GM12878 (cell line): ENCODE measurements around the gene PRKAG2. TPM values are rescaled to one million over a fixed set of nuclear protein-coding genes. Genes with fewer than 3 reads are reported as not detected.

Source experiments
- ASH2L ChIP-seq: fragments of 300-600, 200-600 bp; sonication (generic); IDR thresholded peaks from 2 replicates; pipeline ENCODE4 v1.6.1; 2017; ENCODE audit warnings: low read depth, mild to moderate bottlenecking, borderline replicate concordance
- BHLHE40 ChIP-seq, 2 experiments: fragments of 450-650 bp in 1 of 2; IDR thresholded peaks; 2 replicates each; pipeline ENCODE4 v1.6.1; 2011 to 2017; ENCODE audit warnings: low read depth in 2 of 2, borderline replicate concordance in 1 of 2, improper control_type of control experiment in 1 of 2, low read length in 1 of 2, mild to moderate bottlenecking in 1 of 2
- CHD4 ChIP-seq: fragments of 200-600 bp; sonication (generic); IDR thresholded peaks from 2 replicates; pipeline ENCODE4 v1.6.1; 2016; ENCODE audit warnings: mild to moderate bottlenecking
- E2F4 ChIP-seq: IDR thresholded peaks from 2 replicates; pipeline ENCODE4 v1.6.1; 2012; ENCODE audit warnings: low read depth, low read length, improper control_type of control experiment
- HDAC6 ChIP-seq: fragments of 200-600 bp; sonication (generic); IDR thresholded peaks from one replicate; pipeline ENCODE4 v1.8.0; 2017; ENCODE audit warnings: antibody characterized with exemption; ENCODE audit not compliant: unreplicated experiment
- IRF4 ChIP-seq: IDR thresholded peaks from 2 replicates; pipeline ENCODE4 v1.6.1; 2011; ENCODE audit warnings: low read depth, low read length
- MTA3 ChIP-seq: IDR thresholded peaks from 2 replicates; pipeline ENCODE4 v1.6.1; 2012; ENCODE audit warnings: low read length, inconsistent platforms, borderline replicate concordance
- MYC ChIP-seq: IDR thresholded peaks from 2 replicates; pipeline ENCODE4 v1.6.1; 2011; ENCODE audit warnings: mild to moderate bottlenecking, low read length, moderate library complexity, inconsistent platforms; ENCODE audit not compliant: insufficient read depth, insufficient replicate concordance, insufficient read length, severe bottlenecking
- POLR2A ChIP-seq: IDR thresholded peaks from 2 replicates; pipeline ENCODE4 v1.6.1; 2011; ENCODE audit warnings: low read depth, mild to moderate bottlenecking, low read length
- RELA ChIP-seq: fragments of 450-650 bp; IDR thresholded peaks from 2 replicates; pipeline ENCODE4 v1.8.0; 2014; ENCODE audit warnings: borderline replicate concordance; ENCODE audit not compliant: partially characterized antibody
- RUNX3 ChIP-seq: IDR thresholded peaks from 2 replicates; pipeline ENCODE4 v1.6.1; 2012; ENCODE audit warnings: low read length, inconsistent platforms
- SMC3 ChIP-seq: IDR thresholded peaks from 2 replicates; pipeline ENCODE4 v1.6.1; 2011; ENCODE audit warnings: low read length, improper control_type of control experiment, borderline replicate concordance
- SPI1 ChIP-seq: IDR thresholded peaks from 2 replicates; pipeline ENCODE4 v1.6.1; 2011; ENCODE audit warnings: low read depth, mild to moderate bottlenecking, low read length, moderate library complexity, borderline replicate concordance; ENCODE audit not compliant: insufficient read depth
- SREBF2 ChIP-seq: IDR thresholded peaks from 2 replicates; pipeline ENCODE4 v1.6.1; 2012; ENCODE audit warnings: mild to moderate bottlenecking, low read length
- SRF ChIP-seq, 2 experiments: IDR thresholded peaks; 2 replicates each; pipeline ENCODE4 v1.6.1; 2011; ENCODE audit warnings: low read depth in 2 of 2, low read length in 2 of 2, mild to moderate bottlenecking in 1 of 2, moderate library complexity in 1 of 2
- YBX1 ChIP-seq: fragments of 450-650 bp; IDR thresholded peaks from 2 replicates; pipeline ENCODE4 v1.6.1; 2016; ENCODE audit warnings: antibody characterized with exemption
- YY1 ChIP-seq: IDR thresholded peaks from 2 replicates; pipeline ENCODE4 v1.6.1; 2011; ENCODE audit warnings: low read depth, mild to moderate bottlenecking, low read length
- ZBED1 ChIP-seq: IDR thresholded peaks from 2 replicates; pipeline ENCODE4 v1.6.1; 2016; ENCODE audit warnings: borderline replicate concordance
- polyA plus RNA-seq, 11 experiments: library from polyadenylated mRNA; depleted of rRNA in 4 of 11; unstranded in 6 of 11; stranded (reverse) in 5 of 11; fragments of >200 nt; fragmentation: Nextera tagmentation in 4 of 11; fragmentation: Illumina TruSeq in 1 of 11; extraction: Ambion mirVana in 4 of 11; extraction: Trizol in 1 of 11; gene quantifications; 1 replicate in 1 of 11; 2 replicates in 10 of 11; pipeline versions ENCODE4 v1.2.1 to v1.2.3, GENCODE V29; 2011 to 2016; ENCODE audit warnings: inconsistent platforms in 2 of 11, missing spikeins in 2 of 11, low read depth in 1 of 11
- total RNA-seq, 4 experiments: library from RNA; depleted of rRNA in 3 of 4; stranded (reverse); fragments of >200 nt in 3 of 4; fragmentation: Illumina TruSeq in 1 of 4; extraction: Trizol in 1 of 4; gene quantifications; 2 replicates each; pipeline versions ENCODE4 v1.2.1 to v1.2.3, GENCODE V29; 2013 to 2021
- TF ChIP-seq, protein P1 (sequence below): fragments of 450-650 bp; IDR thresholded peaks from 2 replicates; pipeline ENCODE4 v1.6.1; 2017; ENCODE audit warnings: borderline replicate concordance
- TF ChIP-seq, protein P2 (sequence below): fragments of 150-350 bp; IDR thresholded peaks from 2 replicates; pipeline ENCODE4 v1.6.1; 2014; ENCODE audit warnings: mild to moderate bottlenecking, low read depth, low read length
- TF ChIP-seq, protein P3 (sequence below): fragments of 450-650 bp; IDR thresholded peaks from 2 replicates; pipeline ENCODE4 v1.6.1; 2016; ENCODE audit warnings: mild to moderate bottlenecking
- TF ChIP-seq, protein P4 (sequence below): IDR thresholded peaks from 2 replicates; pipeline ENCODE4 v1.6.1; 2011; ENCODE audit warnings: mild to moderate bottlenecking, low read depth, low read length, moderate library complexity; ENCODE audit not compliant: insufficient replicate concordance

Gene PRKAG2
- total and polyA plus RNA-seq, 10 of the 15 experiments (the other 5 are each of a cell fraction or from before 2014, with no cell fraction given), result 3.4 to 8.9 (median 6.8) TPM

GRCh38 chr7:151782598-151783448 is 94.1 kb downstream of the PRKAG2 start (continued):
- TF ChIP-seq BHLHE40 (IDR thresholded peaks at IDR 0.05; ENCODE audit: borderline replicate concordance in 1 of 2, low read depth in 2 of 2, low read length in 1 of 2) (no peak), SRF (IDR thresholded peaks at IDR 0.05; ENCODE audit: low read depth in 2 of 2, low read length in 2 of 2) (no peak), ASH2L (no peak), RELA (peak; percentile 49), SMC3 (peak; percentile 60; the same call in 1 of the 2 replicates), IRF4 (0 out of 2 replicates have a peak, but pooled peaks have one; percentile 23), ZBED1 (no peak), YY1 (peak; percentile 63; the same call in 1 of the 2 replicates), SPI1 (no peak), YBX1 (no peak), HDAC6 (no peak), RUNX3 (no peak), POLR2A (no peak), MTA3 (no peak), CHD4 (no peak), SREBF2 (no peak), E2F4 (0 out of 2 replicates have a peak, but pooled peaks have one; percentile 37), MYC (no peak)
- TF ChIP-seq, protein P1, sequence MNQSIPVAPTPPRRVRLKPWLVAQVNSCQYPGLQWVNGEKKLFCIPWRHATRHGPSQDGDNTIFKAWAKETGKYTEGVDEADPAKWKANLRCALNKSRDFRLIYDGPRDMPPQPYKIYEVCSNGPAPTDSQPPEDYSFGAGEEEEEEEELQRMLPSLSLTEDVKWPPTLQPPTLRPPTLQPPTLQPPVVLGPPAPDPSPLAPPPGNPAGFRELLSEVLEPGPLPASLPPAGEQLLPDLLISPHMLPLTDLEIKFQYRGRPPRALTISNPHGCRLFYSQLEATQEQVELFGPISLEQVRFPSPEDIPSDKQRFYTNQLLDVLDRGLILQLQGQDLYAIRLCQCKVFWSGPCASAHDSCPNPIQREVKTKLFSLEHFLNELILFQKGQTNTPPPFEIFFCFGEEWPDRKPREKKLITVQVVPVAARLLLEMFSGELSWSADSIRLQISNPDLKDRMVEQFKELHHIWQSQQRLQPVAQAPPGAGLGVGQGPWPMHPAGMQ, result no peak
- TF ChIP-seq, protein P2, sequence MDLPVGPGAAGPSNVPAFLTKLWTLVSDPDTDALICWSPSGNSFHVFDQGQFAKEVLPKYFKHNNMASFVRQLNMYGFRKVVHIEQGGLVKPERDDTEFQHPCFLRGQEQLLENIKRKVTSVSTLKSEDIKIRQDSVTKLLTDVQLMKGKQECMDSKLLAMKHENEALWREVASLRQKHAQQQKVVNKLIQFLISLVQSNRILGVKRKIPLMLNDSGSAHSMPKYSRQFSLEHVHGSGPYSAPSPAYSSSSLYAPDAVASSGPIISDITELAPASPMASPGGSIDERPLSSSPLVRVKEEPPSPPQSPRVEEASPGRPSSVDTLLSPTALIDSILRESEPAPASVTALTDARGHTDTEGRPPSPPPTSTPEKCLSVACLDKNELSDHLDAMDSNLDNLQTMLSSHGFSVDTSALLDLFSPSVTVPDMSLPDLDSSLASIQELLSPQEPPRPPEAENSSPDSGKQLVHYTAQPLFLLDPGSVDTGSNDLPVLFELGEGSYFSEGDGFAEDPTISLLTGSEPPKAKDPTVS, result no peak
- TF ChIP-seq, protein P3, sequence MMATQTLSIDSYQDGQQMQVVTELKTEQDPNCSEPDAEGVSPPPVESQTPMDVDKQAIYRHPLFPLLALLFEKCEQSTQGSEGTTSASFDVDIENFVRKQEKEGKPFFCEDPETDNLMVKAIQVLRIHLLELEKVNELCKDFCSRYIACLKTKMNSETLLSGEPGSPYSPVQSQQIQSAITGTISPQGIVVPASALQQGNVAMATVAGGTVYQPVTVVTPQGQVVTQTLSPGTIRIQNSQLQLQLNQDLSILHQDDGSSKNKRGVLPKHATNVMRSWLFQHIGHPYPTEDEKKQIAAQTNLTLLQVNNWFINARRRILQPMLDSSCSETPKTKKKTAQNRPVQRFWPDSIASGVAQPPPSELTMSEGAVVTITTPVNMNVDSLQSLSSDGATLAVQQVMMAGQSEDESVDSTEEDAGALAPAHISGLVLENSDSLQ, result peak; percentile 37; the same call in 1 of the 2 replicates
- TF ChIP-seq, protein P4, sequence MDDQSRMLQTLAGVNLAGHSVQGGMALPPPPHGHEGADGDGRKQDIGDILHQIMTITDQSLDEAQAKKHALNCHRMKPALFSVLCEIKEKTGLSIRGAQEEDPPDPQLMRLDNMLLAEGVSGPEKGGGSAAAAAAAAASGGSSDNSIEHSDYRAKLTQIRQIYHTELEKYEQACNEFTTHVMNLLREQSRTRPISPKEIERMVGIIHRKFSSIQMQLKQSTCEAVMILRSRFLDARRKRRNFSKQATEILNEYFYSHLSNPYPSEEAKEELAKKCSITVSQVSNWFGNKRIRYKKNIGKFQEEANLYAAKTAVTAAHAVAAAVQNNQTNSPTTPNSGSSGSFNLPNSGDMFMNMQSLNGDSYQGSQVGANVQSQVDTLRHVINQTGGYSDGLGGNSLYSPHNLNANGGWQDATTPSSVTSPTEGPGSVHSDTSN, result no peak
